ENCODE measurements around the gene NEGR1.

NEGR1 gene

GRCh38 chr1:72111662-72112061, 170.7 kb downstream of the NEGR1 start:
- DNase-seq: no peak

- no peak for DNase-seq
These were observed 172.4 kb downstream of the NEGR1 start for GRCh38 chr1:72109916-72110315.

- DNase-seq: no peak
These were observed 177.1 kb downstream of the NEGR1 start for GRCh38 chr1:72105201-72105600.

- DNase-seq: no peak
These were observed 180.3 kb downstream of the NEGR1 start for GRCh38 chr1:72101840-72102632.

- no peak for DNase-seq
These were observed 181.6 kb downstream of the NEGR1 start for GRCh38 chr1:72100771-72101170.

GRCh38 chr1:72097851-72098570, 184.3 kb downstream of the NEGR1 start:
- DNase-seq: no peak

GRCh38 chr1:72094209-72094608, 188.1 kb downstream of the NEGR1 start:
- DNase-seq: no peak

- DNase-seq: no peak
These were observed 195.9 kb downstream of the NEGR1 start for GRCh38 chr1:72086394-72086793.

- no peak for DNase-seq
These were observed 206.9 kb downstream of the NEGR1 start for GRCh38 chr1:72075425-72075824.

GRCh38 chr1:72066431-72066830, 215.9 kb downstream of the NEGR1 start:
- DNase-seq: no peak

GRCh38 chr1:72064196-72065075, 217.9 kb downstream of the NEGR1 start:
- no peak for DNase-seq

- no peak for DNase-seq
These were observed 218.8 kb downstream of the NEGR1 start for GRCh38 chr1:72063364-72064044.

GRCh38 chr1:72062584-72062983, 219.8 kb downstream of the NEGR1 start:
- DNase-seq: no peak

- no peak for DNase-seq
These were observed 221.7 kb downstream of the NEGR1 start for GRCh38 chr1:72060466-72061245.

- no peak for DNase-seq
These were observed 225.8 kb downstream of the NEGR1 start for GRCh38 chr1:72056516-72056915.

- DNase-seq: no peak
These were observed 230.8 kb downstream of the NEGR1 start for GRCh38 chr1:72051538-72051937.

GRCh38 chr1:72050551-72050950, 231.8 kb downstream of the NEGR1 start:
- no peak for DNase-seq

- no peak for DNase-seq
These were observed 244.5 kb downstream of the NEGR1 start for GRCh38 chr1:72037745-72038343.

GRCh38 chr1:72034827-72035226, 247.5 kb downstream of the NEGR1 start:
- DNase-seq: no peak

GRCh38 chr1:72023063-72023930, 259.0 kb downstream of the NEGR1 start:
- DNase-seq: no peak

- no peak for DNase-seq
These were observed 263.8 kb downstream of the NEGR1 start for GRCh38 chr1:72018562-72018961.
